ENCODE measurements around the gene PTCD1. TPM values are rescaled to one million over a fixed set of nuclear protein-coding genes. Genes with fewer than 3 reads are reported as not detected.

Gene PTCD1
- total RNA-seq, 1 experiment from 2014 or later: 7.6 TPM

DNA sequence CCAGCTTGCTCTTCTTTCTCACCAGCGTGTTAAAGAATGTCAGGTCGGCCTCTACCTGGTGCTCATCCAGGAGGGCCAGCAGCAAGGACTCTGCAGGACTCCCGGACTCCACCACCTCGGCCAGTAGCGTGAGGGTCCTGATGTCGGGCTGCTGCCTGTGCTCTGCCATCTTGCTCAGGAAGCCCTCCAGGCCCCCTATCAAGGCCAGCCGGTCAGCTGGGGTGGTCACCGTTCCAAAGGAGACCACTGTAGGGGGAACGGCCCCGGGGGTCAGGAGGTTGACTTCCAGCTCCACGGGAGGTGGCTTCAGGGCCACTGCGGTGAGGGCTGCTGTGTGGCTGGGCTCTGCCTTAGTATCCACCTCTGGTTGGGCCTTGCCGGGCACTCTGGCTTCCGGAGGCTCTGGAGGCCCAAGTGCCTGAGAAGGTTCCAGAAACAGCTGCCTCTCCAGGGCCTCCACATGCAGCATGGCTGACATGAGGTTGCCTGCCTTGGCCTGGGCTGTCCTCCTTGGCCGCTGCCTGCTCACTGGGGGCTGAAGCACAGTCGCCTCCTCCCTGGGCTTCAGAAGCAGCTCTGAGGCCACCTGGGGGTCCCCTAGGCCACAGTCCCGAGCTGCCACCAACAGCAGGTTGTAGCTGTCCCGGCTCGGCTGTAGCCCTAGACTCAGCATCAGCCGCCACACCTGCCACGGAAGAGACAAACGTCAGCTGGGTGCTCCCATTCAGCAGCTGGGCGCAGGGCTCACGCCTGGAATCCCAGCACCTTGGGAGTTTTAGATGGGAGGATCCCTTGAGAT, 13.5 kb downstream of the PTCD1 start:
- Mint-ChIP-seq H3K27ac (ENCODE audit: unreplicated experiment) (no peak overlapping the region), H3K4me3 (ENCODE audit: low read depth, unreplicated experiment) (no peak overlapping the region), H3K27me3 (ENCODE audit: unreplicated experiment) (no peaks in the 10 kb centered on the region), H3K36me3 (ENCODE audit: insufficient read depth, unreplicated experiment) (peaks cover 33% of the 10 kb centered on the region), H3K4me1 (ENCODE audit: low read depth, unreplicated experiment) (no peaks in the 10 kb centered on the region), H3K9me3 (ENCODE audit: low read depth, unreplicated experiment) (no peaks in the 10 kb centered on the region)
- intact Hi-C loops (cut with micrococcal nuclease; ENCODE audit: unreplicated experiment): no loop called here
- no TSS peak for BruUV-seq (replicated peaks)
- no peak for DNase-seq
- TF ChIP-seq, protein P1, sequence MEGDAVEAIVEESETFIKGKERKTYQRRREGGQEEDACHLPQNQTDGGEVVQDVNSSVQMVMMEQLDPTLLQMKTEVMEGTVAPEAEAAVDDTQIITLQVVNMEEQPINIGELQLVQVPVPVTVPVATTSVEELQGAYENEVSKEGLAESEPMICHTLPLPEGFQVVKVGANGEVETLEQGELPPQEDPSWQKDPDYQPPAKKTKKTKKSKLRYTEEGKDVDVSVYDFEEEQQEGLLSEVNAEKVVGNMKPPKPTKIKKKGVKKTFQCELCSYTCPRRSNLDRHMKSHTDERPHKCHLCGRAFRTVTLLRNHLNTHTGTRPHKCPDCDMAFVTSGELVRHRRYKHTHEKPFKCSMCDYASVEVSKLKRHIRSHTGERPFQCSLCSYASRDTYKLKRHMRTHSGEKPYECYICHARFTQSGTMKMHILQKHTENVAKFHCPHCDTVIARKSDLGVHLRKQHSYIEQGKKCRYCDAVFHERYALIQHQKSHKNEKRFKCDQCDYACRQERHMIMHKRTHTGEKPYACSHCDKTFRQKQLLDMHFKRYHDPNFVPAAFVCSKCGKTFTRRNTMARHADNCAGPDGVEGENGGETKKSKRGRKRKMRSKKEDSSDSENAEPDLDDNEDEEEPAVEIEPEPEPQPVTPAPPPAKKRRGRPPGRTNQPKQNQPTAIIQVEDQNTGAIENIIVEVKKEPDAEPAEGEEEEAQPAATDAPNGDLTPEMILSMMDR (IDR thresholded peaks at IDR 0.05; ENCODE audit: unreplicated experiment): no peak
- CTCF ChIA-PET: no interaction called here

DNA sequence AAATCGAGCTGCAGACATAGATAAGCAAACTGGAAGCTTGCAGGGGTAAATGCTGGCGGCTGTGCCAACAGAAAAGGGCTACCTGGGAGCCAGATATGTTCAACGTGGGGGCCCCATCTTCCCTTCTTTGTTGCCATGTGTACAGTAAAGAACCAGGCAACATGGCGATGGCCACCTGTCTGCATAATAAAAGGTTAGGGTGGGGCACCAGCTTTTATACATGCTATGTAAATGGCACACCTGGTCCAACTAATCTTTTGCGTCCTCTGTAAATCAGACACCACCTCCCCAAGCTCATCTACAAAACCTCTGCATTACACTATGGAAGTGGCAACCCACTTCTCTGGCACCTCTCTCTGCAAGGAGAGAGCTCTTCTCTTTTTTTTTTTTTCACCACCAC, 16.0 kb downstream of the PTCD1 start:
- Mint-ChIP-seq H3K36me3 (ENCODE audit: insufficient read depth, unreplicated experiment) (peaks cover 38% of the 10 kb centered on the region), H3K4me3 (ENCODE audit: low read depth, unreplicated experiment) (no peak overlapping the region), H3K4me1 (ENCODE audit: low read depth, unreplicated experiment) (no peaks in the 10 kb centered on the region), H3K9me3 (ENCODE audit: low read depth, unreplicated experiment) (no peaks in the 10 kb centered on the region), H3K27ac (ENCODE audit: unreplicated experiment) (no peak overlapping the region), H3K27me3 (ENCODE audit: unreplicated experiment) (no peaks in the 10 kb centered on the region)
- TF ChIP-seq, protein P1 (IDR thresholded peaks at IDR 0.05; ENCODE audit: unreplicated experiment): no peak
- intact Hi-C loops (cut with micrococcal nuclease; ENCODE audit: unreplicated experiment): no loop called here
- no TSS peak for BruUV-seq (replicated peaks)
- no peak for DNase-seq
- CTCF ChIA-PET: interaction anchor here (0.6 kb wide), 1 partner anchor 31 kb away, joined by 5 read pairs; no protein-coding TSS in a partner anchor

DNA sequence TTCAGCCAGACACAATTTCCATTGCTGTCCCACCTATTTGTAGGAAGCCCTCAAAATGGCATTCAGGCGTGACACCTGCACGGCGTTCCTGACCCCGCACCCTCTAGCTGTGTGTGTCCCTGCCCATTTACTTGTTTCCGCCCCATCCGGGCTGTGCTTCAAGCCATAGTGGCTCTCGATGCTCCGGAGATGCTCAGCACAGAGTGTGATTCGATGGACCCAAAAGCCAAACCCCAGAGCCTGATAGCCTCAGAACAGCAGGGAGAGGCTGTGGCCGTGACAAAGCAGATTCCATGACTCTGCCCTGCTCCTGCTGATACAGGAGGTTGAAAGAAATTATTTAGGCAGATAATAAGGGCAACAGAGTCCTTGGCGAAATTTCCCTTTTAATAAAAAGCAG, 16.4 kb downstream of the PTCD1 start:
- Mint-ChIP-seq H3K36me3 (ENCODE audit: insufficient read depth, unreplicated experiment) (peaks cover 42% of the 10 kb centered on the region), H3K4me3 (ENCODE audit: low read depth, unreplicated experiment) (no peak overlapping the region), H3K27me3 (ENCODE audit: unreplicated experiment) (no peaks in the 10 kb centered on the region), H3K27ac (ENCODE audit: unreplicated experiment) (no peak overlapping the region), H3K4me1 (ENCODE audit: low read depth, unreplicated experiment) (no peaks in the 10 kb centered on the region), H3K9me3 (ENCODE audit: low read depth, unreplicated experiment) (no peaks in the 10 kb centered on the region)
- BruUV-seq (replicated peaks): no TSS peak
- DNase-seq: no peak
- intact Hi-C loops (cut with micrococcal nuclease; ENCODE audit: unreplicated experiment): no loop called here
- CTCF ChIA-PET: interaction anchor here (0.6 kb wide), 1 partner anchor 30 kb away, joined by 5 read pairs; no protein-coding TSS in a partner anchor
- TF ChIP-seq, protein P1 (IDR thresholded peaks at IDR 0.05; ENCODE audit: unreplicated experiment): no peak

- H3K9me3 Mint-ChIP-seq (ENCODE audit: low read depth, unreplicated experiment): no peaks in the 10 kb centered on the region
- CTCF ChIA-PET: no interaction called here
- no peak overlapping the region for H3K4me3 Mint-ChIP-seq (ENCODE audit: low read depth, unreplicated experiment)
- TF ChIP-seq, protein P1 (IDR thresholded peaks at IDR 0.05; ENCODE audit: unreplicated experiment): no peak
- no peak overlapping the region for H3K27ac Mint-ChIP-seq (ENCODE audit: unreplicated experiment)
- no peaks in the 10 kb centered on the region for H3K27me3 Mint-ChIP-seq (ENCODE audit: unreplicated experiment)
- BruUV-seq (replicated peaks): no TSS peak
- H3K4me1 Mint-ChIP-seq (ENCODE audit: low read depth, unreplicated experiment): no peaks in the 10 kb centered on the region
- H3K36me3 Mint-ChIP-seq (ENCODE audit: insufficient read depth, unreplicated experiment): peaks cover 54% of the 10 kb centered on the region
- intact Hi-C loops (cut with micrococcal nuclease; ENCODE audit: unreplicated experiment): no loop called here
- DNase-seq: no peak
Measured at GRCh38 chr7:99420986-99421385, 17.6 kb downstream of the PTCD1 start.
